ENCODE results near the gene SCYL1.
"Not testable (repeated sequence)": the region's sequence is repeated elsewhere in the genome, so short reads cannot be mapped to it uniquely, and the experiment has no call there.

SCYL1 gene

DNA sequence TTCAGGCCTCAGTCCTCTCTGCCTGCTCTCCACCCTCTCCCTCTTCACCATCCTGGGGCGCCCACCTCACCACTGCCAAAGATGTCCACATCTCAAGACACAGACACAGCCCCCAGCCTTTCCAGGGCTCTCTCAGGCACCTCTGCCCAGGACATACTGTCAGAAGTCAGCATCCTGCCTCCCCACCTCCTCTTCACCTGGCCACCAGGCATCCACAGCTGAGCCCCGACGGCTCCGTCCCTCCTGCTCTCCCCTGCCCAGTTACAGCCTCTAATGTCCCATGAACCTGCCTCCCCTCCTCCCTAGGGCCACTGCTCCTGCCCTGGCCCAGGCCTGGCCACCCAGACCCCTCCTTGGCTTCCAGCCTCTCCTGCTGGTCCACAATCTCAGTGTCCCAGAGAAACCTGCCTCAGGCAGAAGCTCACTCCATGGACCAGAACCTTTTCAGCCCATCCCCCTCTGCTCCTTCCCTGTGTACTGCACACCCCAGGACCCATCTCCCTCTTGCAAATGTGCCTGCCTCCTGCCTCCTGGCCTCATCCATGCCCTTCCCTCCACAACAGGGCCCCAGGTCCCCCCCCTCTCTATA, 30.1 kb downstream of the SCYL1 start:
- no peak for DNase-seq (ENCODE audit: low read depth)

- DNase-seq (ENCODE audit: low read depth) = no peak
These were observed 30.9 kb downstream of the SCYL1 start for GRCh38 chr11:65555693-65556231.

- DNase-seq (ENCODE audit: low read depth) = no peak
These were observed 31.8 kb downstream of the SCYL1 start for GRCh38 chr11:65556470-65557279.

DNA sequence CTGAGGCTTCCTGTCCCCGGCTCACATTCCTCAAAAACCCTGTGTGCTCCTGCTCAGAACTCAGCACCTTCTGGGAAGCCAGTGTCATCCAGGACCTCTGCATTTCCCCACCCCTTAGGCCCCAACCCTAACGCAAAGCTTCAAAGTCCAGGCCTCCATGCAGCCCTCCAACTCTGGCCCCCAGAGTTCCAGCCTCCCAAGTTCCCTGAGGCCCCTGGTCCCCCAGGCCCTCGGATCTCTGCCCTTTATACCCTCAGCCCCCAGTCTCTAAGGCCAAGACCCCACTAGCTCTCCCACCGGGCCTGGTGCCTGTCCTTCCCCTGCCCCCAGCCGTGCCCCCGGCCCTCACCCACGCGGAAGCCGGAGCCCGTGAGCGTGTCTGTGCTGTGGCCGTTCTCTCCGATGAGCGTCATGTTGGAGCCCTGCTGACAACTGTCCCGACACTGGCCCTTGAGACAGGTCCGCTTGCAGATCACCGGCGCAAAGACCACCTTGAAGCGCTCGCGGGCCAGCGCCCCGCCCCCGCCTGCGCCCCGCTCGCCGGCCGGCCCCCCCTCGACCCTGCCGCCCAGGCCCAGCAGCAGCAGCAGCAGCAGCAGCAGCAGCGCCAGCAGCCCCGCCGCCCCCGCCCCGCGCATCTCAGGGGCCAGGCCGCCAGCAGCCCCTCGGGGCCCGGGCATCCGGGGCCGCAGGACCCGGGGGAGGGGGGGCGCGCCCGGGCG, 32.6 kb downstream of the SCYL1 start:
- DNase-seq (ENCODE audit: low read depth) = no peak

GRCh38 chr11:65558002-65558929, 33.4 kb downstream of the SCYL1 start, which contains the start of gene LTBP3:
Gene LTBP3 (minus strand): TSS chr11:65558359. CDS start chr11:65557959, 400 bp downstream.
- DNase-seq (ENCODE audit: low read depth) = no peak

GRCh38 chr11:65558930-65559509, 34.1 kb downstream of the SCYL1 start:
- no peak for DNase-seq (ENCODE audit: low read depth)

DNA sequence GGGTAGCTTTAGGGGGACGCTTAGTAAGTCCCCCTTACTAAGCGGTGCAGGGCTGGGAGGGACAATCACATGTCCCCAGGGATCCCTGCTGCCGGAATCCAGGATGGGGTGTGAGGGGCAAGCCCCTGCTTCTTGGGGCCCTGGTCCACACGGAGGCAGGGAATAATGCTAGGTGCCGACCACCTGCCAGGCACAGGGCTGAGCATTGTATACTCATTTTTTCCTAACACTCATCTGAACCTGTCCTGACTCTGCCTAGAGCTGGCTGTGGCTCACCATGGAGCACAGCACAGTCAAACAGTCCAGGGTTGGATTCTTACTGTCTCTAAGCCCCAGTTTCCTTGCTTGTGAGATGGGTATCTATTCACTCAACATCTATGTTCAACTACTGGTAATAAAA, 34.7 kb downstream of the SCYL1 start:
- DNase-seq (ENCODE audit: low read depth) = no peak

DNA sequence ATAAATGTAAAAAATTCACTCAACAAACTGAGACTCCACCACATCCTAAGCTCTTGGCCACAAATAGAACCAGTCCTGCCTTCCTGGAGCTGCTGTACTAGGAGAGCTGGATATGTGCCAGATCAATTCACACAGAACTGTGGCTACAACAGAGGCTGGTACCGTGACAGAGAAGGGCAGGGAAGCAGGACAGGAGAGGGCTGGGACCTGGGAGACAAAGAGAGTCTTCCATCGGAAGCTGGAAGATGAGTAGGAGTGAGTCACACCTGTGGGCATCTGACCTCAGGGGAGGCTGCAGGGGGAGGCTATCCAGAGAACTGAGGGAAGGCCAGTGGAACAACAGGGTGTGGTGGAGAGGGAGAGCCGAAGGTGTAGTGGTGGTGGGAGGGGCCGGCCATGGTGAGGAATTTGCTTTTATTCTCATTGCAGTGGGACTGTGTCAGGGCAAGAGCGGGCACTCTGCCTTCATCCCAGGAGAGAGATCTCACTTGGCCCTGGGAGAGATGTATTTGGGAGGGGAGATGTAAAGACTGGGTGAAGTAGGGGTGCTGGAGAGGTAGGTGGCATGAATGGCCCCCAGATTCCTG, 35.2 kb downstream of the SCYL1 start:
- DNase-seq (ENCODE audit: low read depth) = no peak

GRCh38 chr11:65560555-65561418, 35.9 kb downstream of the SCYL1 start:
- DNase-seq (ENCODE audit: low read depth) = no peak

GRCh38 chr11:65562020-65562419, 37.1 kb downstream of the SCYL1 start:
- DNase-seq (ENCODE audit: low read depth) = no peak

GRCh38 chr11:65562788-65563187, 37.9 kb downstream of the SCYL1 start:
- no peak for DNase-seq (ENCODE audit: low read depth)

- no peak for DNase-seq (ENCODE audit: low read depth)
These were observed 38.7 kb downstream of the SCYL1 start for GRCh38 chr11:65563601-65564000.

DNA sequence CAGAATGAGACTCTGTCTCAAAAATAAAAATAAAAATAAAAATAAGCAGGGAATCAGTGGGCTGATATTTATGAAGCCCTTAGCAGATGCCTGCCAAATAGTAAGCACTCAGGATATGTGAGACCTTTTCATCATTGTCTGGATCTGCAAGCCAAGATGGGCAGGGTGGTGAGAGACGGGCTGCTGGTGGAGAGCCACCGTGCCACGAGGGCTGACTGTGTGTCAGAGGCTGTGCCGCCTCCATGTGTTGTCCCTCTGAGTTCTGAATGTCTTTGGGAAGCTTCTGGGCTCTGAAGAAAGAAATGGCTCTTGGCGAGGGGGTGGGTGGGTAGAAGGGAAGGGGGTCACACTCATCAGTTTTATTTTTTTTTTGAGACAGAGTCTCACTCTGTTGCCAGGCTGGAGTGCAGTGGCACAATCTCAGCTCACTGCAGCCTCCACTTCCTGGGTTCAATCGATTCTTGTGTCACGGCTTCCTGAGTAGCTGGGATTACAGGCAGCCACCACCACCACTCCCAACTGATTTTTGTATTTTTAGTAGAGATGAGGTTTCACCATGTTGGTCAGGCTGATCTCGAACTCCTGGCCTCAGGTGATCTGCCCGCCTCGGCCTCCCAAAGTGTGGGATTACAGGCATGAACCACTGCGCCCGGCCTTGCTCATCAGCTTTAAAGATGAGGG, 40.1 kb downstream of the SCYL1 start:
- DNase-seq (ENCODE audit: low read depth) = not testable (repeated sequence)

- DNase-seq (ENCODE audit: low read depth) = no peak
These were observed 41.0 kb downstream of the SCYL1 start for GRCh38 chr11:65565624-65566453.

- DNase-seq (ENCODE audit: low read depth) = no peak
These were observed 44.5 kb downstream of the SCYL1 start for GRCh38 chr11:65569164-65569972.

DNA sequence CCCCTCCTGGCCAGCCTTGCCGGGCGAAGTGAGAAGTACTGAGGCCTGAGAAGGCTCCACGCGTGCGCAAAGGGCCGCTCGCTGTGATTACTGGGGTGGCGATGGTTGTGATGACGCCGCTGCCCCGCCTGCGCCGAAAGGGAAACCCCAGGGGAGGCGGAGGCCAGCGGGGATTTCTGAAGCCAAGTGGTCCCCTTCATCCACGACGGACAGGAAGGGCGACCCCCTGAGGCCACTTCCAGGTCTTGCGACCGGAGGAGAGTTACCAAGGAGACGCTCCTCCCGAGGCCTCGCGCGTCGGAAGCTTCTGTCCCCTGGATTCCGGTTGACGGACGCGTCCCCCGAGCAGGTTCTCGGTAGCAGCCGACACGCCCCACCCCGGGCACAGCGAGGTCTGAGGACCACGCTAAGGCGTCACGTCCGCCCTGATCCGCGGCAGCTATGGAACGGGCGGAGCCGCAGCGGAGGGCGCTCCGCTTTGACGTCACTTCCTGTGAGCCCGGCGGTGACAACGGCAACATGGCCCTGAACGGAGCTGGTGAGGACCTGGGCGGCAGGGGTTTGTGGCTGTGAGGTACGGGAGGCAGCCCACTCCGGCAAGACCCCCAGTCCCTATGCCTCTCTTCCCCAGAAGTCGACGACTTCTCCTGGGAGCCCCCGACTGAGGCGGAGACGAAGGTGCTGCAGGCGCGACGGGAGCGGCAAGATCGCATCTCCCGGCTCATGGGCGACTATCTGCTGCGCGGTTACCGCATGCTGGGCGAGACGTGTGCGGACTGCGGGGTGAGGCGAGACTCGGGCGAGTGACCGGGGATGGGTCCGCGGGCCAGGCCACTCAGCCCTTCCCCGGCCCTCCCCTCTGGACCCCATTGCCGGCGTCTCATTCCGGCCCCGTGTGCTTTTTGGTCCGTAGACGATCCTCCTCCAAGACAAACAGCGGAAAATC, 45.4 kb downstream of the SCYL1 start, which contains the start of gene ZNRD2:
ZNRD2 (plus strand) TSS at position 505 of the 946 bp plus-strand sequence; CDS start at position 520, 15 bp downstream.
- DNase-seq (ENCODE audit: low read depth) = peak; percentile 97

Data from activated T-cell treated with anti-CD3 and anti-CD28 coated beads for 24 hours (primary cell).